GM19193 (cell line): Measurements from ENCODE around the gene SH2B3.

Source experiments
- POLR2A ChIP-seq: IDR thresholded peaks from 4 replicates; pipeline ENCODE4 v1.6.1; 2011; ENCODE audit not compliant: insufficient read depth, insufficient read length; ENCODE audit errors: extremely low read depth

SH2B3 gene

DNA sequence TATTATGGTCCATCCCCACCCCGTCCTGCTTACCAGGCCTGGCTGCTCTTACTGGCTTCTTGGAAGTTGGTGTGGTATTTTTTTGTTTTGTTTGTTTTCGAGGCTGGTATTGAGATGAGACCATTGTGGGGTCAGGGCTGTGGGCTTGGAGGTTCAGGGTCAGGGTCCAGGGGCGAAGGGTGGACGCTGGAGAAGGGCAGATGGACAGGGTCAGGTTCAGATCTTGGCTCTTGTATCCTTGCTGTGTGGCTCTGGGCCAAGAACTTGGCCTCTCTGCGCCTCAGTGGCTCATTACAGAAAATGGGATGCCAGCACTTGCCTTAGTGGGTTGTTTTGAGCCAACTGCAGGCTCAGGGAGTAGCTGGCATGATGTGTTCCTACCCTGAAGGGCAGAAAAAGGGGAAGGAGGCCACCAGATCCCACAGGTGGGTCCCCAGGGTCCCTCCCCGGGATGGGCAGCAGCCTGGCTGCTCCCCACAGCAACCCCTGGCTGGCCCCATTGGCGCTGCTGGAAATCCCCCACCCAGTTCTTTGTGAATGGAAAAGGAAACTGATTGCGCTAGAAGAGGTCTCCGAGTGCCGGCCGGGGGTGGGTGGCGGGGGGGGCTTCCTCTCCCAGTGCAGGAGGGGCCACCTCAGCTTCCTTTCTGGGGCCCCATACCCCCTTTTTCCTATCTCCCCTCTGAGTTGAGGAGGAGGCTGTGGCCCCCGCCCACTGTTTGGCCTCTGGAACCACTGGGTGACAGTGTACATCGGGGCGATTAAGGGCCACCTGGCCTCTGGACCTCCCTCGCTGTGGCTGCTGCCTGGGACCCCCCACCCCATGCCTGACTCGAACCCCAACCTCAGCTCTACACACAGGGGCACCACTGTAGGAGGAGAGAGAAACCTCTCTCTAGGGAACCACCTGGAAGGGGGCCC, 25.0 kb downstream of the SH2B3 start:
- TF ChIP-seq POLR2A: peak; percentile 61

DNA sequence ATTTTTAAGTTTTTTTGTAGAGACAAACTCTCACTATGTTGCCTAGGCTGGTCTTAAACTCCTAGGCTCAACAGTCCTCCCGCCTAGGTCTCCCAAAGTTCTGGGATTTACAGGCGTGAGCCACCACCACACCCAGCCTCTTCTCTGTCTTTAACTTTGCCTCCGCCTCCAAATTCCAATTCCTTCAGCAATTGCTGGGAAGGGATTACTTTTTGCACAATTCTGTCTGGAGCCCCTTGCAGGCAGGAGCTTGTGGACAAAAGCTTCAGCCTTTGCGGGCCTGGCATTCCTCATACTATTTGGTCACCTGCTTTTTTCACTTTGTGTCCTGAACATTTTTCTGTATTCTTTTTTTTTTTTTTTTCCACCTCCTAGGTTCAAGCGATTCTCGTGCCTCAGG, 26.0 kb downstream of the SH2B3 start:
- no peak for TF ChIP-seq POLR2A

DNA sequence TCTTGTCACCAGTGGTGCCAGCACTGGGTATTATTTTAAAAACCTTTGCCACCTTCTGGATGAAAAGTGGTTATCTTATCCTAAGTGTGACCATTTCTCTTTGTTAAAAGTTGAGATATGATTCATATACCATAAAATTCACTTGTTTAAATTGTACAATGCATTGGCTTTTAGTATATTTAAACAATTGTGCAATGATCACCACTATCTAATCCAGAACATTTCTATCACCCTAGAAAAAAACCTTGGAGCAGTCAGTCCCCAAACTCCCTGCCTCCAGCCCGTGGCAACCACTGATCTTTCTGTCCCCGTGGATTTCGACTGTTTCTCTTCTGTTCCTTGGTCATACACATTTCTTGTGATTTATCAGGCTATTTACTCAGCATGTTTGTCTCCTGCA, 28.3 kb downstream of the SH2B3 start:
- TF ChIP-seq POLR2A: no peak

DNA sequence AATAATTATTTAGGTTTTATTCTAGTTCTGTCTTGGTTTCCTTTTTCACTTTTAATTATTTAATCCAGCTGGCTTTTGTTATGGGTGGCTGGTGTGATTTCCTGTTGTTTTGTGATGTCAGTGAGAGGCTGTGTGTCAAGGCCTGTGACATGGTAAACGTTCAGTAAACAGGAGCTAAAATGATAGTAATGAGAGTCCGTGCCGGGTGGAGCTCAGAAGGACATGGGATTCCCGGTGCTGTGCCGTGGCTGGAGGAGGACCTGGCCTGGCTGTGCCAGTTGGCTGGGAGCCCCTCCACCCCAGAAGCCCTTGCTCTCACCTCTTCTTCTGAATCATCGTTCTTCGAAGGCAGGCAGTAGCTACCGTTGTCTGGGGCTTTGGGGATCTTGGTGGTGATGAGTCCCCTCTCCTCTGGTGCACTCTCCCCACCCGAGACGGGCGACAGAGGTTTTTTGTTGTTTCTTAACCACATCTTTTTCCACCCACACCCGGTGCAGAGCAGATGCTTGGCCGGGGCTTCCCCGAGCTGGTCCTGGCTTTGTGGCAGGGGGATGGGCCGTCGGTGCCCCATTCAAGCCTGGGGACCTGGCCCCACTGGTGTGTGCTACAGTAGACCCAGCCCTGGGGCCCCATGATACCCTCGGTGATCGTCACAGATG, 29.1 kb downstream of the SH2B3 start:
- no peak for TF ChIP-seq POLR2A

DNA sequence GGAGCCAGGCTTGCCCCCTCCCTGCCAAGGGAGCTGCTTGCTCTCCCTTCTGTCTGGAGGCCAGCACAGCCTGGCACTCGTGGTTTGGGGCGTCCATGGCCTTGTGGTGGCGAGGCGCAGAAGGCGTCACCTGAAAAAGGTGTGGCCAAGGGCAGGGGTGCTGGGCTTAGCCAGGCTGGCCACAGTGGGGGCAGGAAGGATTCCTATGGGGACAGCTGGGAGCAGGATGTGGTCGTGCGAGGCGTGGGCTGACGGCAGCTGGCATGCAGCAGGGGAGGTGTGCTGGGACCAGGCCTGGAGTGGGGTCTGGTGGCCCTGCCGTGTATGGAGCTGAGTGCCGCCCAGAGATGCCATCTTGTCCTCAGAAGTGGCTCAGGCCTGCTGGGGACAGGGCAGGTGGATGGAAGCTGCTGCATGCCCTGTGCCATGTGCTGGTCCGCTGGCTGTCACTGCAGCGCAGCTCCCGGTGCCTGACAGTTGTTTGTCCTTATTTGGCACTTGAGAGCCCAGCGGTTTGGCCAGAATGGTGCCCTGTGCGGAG, 30.0 kb downstream of the SH2B3 start:
- TF ChIP-seq POLR2A: no peak

DNA sequence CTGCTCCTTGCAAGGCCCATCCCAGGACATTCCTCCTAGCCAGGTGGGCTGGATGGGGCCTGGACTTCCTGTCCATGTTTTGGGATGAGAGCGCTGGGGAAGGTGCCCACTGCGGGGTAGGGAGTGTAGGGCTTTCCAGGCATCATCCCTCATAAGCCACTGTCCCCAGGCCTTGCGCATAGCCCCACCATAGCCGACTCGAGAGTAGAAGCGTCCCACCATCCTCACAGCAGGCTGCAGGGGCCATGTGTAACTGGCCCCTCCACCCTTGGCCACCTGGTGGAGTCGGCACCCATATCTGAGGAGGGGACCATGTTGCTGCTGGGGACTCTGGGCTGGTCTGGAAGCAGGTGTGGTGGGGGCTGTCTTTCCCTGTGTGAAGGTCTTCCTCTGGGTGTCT, 30.5 kb downstream of the SH2B3 start:
- TF ChIP-seq POLR2A: no peak

DNA sequence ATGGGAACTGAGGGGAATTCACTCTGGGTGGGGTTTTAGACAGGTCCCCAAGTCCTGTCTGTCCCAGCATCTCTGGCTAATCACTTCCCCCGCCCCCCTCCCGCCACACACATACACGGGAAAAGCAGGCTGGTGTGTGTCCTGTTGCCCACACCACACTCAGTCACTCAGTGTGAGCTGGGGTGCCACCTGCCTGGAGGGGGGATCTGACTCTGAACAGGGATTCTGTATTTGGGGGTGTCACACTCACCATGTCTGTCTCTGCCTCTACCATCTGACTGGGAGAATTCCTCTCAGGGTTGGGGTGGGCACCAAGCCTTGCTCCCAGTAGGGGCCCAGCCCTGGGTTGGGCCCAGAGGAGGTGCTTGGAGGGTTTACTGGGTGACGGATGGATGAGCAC, 31.1 kb downstream of the SH2B3 start:
- TF ChIP-seq POLR2A: no peak

DNA sequence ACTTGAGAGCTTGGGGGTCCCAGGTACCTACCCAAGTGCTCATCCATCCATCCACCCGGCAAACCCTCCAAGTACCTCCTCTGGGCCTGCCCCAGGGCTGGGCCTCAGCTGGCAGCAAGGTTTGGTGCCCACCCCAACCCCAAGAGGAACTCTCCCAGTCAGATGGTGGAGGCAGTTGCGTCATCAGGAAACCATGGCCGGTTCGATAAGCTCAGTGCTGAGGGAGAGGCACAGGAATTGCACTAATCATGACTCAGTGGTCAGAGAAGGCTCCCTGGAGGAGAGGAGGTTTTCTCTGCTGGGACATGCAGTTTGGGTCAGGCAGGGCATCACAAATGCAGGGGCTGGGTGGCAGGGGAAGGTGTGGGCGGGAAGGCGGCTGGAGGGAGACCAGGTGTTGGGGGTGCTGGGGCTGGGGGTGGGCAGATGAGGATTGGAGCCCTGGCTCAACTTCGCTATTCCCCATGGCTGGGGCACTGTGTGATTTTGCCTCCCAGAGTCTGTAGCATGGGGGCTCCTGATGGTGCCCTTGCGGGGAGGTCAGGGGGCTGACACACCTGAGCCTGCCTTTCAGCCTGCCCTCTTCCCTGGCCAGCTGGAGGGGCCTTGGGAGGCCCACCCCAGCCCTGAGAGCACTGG, 32.2 kb downstream of the SH2B3 start:
- TF ChIP-seq POLR2A: no peak

DNA sequence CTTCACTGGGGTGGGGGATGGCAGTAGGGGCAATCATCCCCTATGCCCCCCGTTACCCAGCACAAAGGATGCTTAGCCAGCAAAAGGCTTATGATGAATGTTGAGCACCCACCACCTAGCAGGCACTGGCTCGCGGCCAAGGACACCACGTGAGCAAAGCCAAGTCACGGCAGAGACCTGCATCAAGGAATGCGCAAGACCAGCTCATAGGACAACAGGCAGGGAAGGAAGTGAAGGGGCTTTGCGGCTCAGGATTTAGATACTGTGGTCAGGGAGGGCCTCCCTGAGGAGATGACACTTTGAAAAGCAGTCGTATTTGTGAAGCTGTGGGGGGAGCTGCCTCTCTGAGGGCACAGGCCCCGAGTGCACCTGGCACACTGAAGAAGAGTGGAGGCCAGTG, 32.8 kb downstream of the SH2B3 start:
- TF ChIP-seq POLR2A: no peak

DNA sequence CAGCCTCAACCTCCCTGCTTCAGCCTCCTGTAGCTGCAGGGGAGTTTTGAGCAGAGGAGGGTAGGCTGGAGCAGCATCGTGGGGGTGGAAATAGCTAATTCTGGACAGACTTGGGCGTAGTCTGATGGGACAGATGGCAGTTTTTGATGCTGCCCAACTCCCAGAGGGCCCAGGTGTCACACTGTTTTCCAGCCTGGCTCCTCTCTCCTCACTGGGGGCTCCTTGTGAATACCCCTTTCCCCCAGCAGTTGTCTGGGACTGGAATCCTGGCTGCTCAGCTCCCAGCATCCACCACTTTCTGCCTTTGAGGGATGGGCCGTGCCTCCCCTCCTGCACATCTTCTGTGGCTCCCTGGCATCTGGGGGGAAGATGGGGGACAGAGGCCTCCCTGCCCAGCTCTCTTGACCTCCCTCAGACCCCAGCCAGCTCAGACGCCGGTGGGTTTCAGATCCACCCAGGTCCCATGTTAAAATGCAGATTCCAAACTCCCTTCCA, 34.0 kb downstream of the SH2B3 start:
- no peak for TF ChIP-seq POLR2A

DNA sequence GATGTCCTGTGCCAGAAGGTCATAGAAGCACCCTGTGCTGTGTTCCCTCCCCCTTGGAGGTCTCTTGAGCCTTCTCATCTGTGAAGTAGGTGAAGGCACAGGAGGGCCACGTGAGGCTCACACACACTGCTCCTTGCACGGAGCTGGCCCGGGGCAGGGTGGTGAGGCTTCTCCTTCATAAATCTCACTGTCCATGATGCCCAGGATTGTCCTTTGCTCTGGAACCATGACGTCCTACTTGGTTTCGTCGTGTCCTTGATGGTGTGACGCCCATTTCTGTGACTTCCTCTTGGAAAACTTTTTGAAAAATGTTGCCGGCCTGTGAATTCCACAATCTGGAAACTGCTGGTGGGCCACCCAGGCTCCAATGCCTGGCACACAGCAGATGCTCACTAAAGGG, 34.4 kb downstream of the SH2B3 start:
- TF ChIP-seq POLR2A: no peak

DNA sequence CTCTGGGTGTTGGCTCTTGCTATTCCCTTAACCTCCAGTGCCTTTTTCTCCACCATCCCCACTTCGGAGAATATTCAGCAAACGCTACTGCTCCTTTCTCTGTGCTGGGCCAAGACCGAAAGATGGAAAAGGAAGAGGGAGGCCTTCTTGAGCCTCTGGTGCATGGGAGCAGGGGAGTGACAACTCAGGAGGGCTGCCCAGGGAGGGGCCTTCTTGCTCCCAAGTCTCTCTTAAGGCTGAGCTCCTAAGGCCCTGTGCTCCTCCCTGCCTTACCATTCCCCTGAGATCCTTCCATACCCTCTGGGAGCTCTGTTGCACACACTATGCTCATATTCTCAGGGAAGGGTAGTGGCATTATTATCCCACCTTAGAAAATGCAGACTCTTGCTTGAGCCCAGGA, 34.9 kb downstream of the SH2B3 start:
- no peak for TF ChIP-seq POLR2A

DNA sequence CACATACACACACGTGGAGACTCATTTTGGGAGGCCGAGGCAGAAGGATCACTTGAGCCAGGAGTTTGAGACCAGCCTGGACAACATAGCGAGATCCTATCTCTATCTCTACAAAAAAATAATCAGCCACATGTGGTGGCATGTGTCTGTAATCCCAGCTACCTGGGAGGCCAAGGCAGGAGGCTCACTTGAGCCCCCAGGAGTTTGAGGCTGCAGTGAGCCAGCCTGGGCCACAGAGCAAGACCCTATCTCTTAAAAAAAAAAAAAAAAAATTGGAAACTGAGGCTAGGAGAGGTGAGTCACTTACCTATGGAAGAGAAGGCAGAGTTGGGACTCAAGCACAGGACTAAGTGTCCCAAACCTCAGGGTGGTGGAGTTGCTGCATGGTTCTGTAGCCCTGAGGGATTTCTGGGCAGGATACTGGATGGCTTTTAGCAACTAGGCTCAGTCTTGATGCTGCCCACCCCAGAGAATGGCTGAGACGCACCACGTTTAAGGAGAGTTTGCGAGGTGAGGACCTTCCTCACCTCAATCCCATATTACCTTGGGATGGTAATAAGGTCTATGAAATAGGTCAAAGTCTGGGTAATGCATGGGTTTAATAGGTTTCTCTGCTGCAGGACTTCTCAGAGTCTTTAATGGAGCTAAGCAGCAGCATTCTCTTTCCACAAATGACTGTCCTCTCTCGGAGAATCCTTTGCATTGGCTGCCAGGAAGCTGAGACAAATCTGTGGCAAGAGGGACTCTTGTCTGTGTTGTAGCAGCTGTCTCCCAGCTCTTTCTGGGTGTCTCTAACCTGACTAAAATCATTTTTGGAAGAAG, 35.6 kb downstream of the SH2B3 start:
- TF ChIP-seq POLR2A: no peak

DNA sequence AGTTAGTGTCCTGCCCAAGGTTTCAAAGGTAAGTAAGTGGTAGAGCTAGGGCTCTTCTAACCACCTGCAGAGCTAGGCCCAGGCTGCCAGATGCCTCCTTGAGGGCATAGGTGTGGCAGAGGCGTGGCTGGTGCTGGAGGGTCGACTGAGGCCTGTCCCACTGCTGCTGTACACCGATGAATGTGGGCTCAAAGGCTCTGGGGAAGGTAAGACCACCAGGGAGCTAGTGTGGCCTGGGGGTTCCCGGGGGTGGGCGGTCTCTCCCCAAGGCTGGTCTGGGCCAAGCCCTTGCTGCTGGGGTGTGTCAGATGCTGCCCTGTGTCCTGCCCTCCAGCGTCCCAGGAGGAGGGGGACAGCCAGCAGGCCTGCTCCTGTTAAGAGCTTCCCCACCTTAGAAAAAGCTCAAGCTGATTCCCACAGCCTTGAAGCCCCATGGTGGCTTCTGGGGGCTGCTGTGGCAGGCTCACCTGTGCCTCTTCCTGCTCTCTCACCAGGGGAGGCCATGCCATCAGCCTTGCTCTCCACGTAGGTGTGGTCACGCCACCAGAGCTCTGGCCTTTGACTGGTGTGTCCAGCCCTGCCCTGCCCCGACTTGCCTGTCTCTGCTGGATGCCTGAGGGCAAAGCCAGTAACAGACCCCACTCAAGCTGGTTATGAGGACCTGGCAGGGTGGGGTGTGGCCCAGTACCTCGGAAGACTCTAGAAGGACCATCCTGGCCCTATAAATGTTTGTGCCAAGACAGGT, 36.8 kb downstream of the SH2B3 start:
- TF ChIP-seq POLR2A: no peak

DNA sequence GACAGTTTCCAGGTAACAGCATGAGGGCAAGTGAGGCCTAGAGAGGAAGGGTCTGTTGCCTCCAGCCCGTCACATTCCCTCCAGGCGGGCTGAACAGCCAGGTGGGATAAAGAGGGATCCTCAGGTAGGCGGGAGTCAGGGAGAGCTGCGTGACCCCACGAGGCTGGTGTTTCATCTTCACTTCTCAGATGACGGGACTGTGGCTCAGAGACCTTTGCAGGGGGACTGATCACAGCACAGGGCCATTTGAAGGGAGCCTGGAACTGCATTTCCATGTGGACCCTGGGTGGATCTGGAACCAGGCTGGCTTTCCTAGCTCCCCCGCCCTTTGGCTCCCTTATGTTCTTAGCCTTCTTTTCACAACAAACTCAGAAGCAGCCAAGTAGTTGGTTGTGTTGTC, 37.4 kb downstream of the SH2B3 start:
- no peak for TF ChIP-seq POLR2A

DNA sequence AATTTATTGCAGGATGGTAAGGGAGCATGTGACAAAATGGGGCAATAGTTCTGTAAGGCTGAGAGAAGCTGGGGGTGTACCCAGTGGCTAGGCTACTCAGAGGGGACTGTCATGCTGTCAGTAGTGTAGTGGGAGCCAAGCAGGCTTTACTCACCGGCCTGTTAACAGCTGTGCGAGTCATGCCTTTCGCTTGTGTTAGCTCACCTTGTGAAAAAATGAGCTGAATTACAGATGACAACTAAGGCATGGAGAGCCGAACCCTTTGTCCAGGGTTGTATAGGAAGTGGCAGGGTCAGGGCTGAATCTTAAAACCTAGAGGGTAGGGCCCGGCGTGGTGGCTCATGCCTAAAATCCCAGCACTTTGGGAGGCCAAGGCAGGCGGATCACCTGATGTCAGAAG, 37.9 kb downstream of the SH2B3 start:
- no peak for TF ChIP-seq POLR2A
